Esophagus muscularis mucosa (tissue), 3 donors: ENCODE results near the gene CD40.

Experiments used
- POLR2A ChIP-seq: fragments of 450-650 bp; IDR thresholded peaks from one replicate; pipeline ENCODE4 v1.6.1; 2017; ENCODE audit warnings: antibody characterized with exemption, moderate library complexity, mild to moderate bottlenecking, low read depth
- TF ChIP-seq, protein P1 (sequence below), 3 experiments: fragments of 200-600 bp in 2 of 3; fragments of 450-650 bp in 1 of 3; sonication (generic) in 2 of 3; IDR thresholded peaks; one replicate each; pipeline ENCODE4 v1.5.1; 2017 to 2019; ENCODE audit warnings: antibody characterized with exemption in 3 of 3, mild to moderate bottlenecking in 2 of 3, moderate library complexity in 1 of 3

DNA sequence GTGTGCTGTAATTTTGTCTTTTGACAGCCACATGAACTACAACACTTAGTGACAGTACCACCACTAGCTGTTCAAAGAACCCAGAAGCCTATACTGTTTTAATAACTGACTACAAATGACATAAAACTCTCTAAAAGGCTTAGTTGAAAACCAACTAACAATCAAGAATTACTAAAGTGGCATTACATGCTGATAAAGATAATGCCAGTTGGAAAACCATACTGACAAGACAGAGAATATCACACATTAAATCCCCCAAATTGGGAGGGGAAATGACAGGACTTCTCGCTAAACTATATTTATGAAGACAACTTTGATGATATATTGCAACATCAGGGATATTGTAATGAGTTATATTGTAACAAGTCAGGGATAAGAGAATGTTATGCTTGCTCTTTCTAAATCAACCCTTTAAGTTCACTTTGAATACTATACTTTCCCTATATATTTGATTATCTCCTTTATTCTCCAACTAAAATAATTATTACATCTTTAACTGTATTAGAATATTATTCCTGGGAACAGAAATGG, 34.5 kb upstream of the CD40 start:
- TF ChIP-seq, protein P1, sequence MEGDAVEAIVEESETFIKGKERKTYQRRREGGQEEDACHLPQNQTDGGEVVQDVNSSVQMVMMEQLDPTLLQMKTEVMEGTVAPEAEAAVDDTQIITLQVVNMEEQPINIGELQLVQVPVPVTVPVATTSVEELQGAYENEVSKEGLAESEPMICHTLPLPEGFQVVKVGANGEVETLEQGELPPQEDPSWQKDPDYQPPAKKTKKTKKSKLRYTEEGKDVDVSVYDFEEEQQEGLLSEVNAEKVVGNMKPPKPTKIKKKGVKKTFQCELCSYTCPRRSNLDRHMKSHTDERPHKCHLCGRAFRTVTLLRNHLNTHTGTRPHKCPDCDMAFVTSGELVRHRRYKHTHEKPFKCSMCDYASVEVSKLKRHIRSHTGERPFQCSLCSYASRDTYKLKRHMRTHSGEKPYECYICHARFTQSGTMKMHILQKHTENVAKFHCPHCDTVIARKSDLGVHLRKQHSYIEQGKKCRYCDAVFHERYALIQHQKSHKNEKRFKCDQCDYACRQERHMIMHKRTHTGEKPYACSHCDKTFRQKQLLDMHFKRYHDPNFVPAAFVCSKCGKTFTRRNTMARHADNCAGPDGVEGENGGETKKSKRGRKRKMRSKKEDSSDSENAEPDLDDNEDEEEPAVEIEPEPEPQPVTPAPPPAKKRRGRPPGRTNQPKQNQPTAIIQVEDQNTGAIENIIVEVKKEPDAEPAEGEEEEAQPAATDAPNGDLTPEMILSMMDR (IDR thresholded peaks at IDR 0.05): no peak
- TF ChIP-seq POLR2A: no peak
